ENCODE data around the gene ZCCHC9.

DNA sequence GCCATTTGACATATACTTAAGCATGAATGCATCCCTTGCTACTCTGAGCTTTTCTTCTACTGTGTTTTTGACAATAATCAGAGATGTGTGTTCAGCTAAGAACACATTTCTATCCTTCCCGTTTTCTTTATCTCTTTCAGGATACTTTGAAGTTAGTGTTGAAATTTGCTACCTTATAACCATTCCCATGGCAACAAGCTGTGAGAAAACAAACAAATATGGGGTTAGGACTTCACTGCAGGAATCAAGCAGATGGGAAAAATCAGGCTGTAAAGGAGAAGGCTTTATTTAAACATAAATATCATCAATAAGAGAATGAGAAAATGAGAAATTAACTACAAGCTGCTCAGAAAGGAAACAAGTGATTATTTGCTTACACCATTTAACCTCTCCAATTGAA is 35.2 kb downstream of the ZCCHC9 start:
- TF ChIP-seq, protein P1, sequence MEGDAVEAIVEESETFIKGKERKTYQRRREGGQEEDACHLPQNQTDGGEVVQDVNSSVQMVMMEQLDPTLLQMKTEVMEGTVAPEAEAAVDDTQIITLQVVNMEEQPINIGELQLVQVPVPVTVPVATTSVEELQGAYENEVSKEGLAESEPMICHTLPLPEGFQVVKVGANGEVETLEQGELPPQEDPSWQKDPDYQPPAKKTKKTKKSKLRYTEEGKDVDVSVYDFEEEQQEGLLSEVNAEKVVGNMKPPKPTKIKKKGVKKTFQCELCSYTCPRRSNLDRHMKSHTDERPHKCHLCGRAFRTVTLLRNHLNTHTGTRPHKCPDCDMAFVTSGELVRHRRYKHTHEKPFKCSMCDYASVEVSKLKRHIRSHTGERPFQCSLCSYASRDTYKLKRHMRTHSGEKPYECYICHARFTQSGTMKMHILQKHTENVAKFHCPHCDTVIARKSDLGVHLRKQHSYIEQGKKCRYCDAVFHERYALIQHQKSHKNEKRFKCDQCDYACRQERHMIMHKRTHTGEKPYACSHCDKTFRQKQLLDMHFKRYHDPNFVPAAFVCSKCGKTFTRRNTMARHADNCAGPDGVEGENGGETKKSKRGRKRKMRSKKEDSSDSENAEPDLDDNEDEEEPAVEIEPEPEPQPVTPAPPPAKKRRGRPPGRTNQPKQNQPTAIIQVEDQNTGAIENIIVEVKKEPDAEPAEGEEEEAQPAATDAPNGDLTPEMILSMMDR (IDR thresholded peaks at IDR 0.05; ENCODE audit: low read length), result no peak
- TF ChIP-seq EZH2 (optimal IDR thresholded peaks at IDR 0.05; ENCODE audit: low read depth, low read length) (no peak), EZH2phosphoT487 (IDR thresholded peaks at IDR 0.05; ENCODE audit: low read length) (no peak)

All from MM.1S (cell line).